ENCODE results near the gene PLCB2. TPM values are rescaled to one million over a fixed set of nuclear protein-coding genes. Genes with fewer than 3 reads are reported as not detected.
A peak's percentile ranks its signal among the peaks of the same experiment; 100 is the strongest.

The PLCB2 gene
- total RNA-seq, 4 donors from 2014 or later = 1.7 to 7.2 (median 4.1) TPM

DNA sequence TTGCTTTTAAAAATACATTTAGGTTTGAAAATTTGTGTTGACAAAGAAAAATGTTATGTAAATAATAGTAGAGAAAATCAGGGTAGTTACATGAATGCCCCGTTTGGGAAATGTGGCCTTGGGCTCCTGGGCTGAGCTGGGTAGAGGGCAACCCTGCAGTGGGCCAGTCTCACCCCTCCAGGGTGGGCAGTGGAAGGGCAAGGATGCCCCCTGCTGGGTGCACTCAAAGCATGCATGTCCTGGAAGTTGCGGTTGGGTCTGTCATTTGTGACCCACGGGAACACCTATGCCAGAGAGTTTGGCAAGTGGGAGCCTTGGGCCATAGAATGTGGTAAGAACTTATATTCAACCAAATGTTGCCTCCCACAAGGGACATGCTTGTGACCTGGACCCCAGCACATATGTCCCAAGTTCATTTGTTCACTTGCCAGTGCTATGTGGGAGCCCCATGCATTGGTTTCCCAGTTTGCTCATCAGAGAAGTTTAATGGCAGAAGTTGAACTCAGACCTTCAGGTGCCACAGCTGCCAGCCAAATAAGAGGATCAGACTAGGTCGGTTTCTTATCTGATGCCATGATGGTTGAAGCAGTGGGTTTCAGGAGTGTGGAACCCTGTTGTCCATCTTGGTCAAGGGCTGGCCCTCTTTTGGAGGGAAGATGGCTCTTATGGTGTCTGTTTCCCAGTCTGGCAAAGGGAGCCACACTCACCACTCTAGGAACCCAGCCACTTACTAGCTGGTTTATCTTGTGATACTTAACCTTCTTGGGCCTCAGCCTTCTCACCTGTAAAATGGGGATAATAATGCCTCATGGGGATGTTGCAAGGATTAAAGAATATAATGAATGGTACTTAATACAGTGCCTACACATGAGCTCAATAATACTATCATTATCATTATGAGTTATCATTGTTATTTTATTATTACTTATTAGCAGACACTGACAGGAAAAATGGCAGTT lies 2.5 kb upstream of the PLCB2 start:
- H3K36me3 ChIP-seq = no peaks in the 10 kb centered on the region
- WGBS, 2 donors = 16 to 21% methylated on average over 4 of the region's 4 CpGs
- no peaks in the 10 kb centered on the region for H3K27me3 ChIP-seq
- H3K4me1 ChIP-seq = peaks cover 3 to 8% of the 10 kb centered on the region in 2 donors
- TF ChIP-seq POLR2A (IDR thresholded peaks at IDR 0.05) (no peak), CTCF (IDR thresholded peaks at IDR 0.05) (peak; percentile 14 to 67 (median 55))
- intact Hi-C loops (cut with DNase I) = no loop called here
- DNase-seq = peak; percentile 48 to 58
- H3K9me3 ChIP-seq = no peaks in the 10 kb centered on the region
- no peak overlapping the region for H3K4me3 ChIP-seq (replicated peaks in 1 of 3)
- no peak overlapping the region for H3K27ac ChIP-seq

- 85 to 91% methylated on average over 8 of the region's 8 CpGs for WGBS, 2 donors
- intact Hi-C loops (cut with DNase I) = no loop called here
- Histone ChIP-seq H3K9me3 (no peaks in the 10 kb centered on the region), H3K27me3 (no peaks in the 10 kb centered on the region), H3K4me1 (peaks cover 3 to 8% of the 10 kb centered on the region in 2 donors), H3K36me3 (no peaks in the 10 kb centered on the region), H3K27ac (no peak overlapping the region), H3K4me3 (replicated peaks in 1 of 3) (no peak overlapping the region)
- no peak for DNase-seq
- no peak for TF ChIP-seq CTCF (IDR thresholded peaks at IDR 0.05)
- no peak for TF ChIP-seq POLR2A (IDR thresholded peaks at IDR 0.05)
Observed at GRCh38 chr15:40309344-40309862, 1.7 kb upstream of the PLCB2 start.

DNA sequence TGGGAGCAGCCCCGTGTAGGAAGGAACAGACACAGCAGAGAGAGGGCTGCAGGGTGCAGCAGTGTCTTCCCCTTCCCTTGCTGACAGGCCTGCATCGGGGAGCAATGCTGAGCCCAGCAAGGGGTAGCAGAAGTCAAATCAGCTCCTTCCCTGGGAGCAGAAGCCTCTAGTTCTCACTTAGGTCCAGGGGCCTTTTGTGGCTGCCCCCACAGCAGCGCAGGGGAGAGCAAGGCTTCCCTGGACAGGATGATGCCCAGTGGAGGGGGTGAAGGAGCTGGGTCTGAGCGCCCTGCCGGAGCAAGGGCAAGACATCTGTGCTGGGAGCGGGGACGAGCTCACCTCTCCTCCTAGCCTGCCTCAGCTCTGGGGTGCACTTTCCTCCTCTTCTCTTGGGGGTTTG lies 827 bp downstream of the PLCB2 start:
- no peaks in the 10 kb centered on the region for H3K9me3 ChIP-seq
- no peak for TF ChIP-seq POLR2A (IDR thresholded peaks at IDR 0.05)
- TF ChIP-seq CTCF (IDR thresholded peaks at IDR 0.05) = no peak
- DNase-seq = no peak
- H3K27ac ChIP-seq = no peak overlapping the region
- no peaks in the 10 kb centered on the region for H3K36me3 ChIP-seq
- intact Hi-C loops (cut with DNase I) = no loop called here
- no peaks in the 10 kb centered on the region for H3K27me3 ChIP-seq
- H3K4me1 ChIP-seq = no peaks in the 10 kb centered on the region
- WGBS, 2 donors = 86 to 87% methylated on average over 6 to 7 of the region's 7 CpGs
- H3K4me3 ChIP-seq (replicated peaks in 1 of 3) = no peak overlapping the region

- Histone ChIP-seq H3K4me3 (replicated peaks in 1 of 3) (no peak overlapping the region), H3K36me3 (no peaks in the 10 kb centered on the region), H3K27me3 (no peaks in the 10 kb centered on the region), H3K27ac (no peak overlapping the region), H3K9me3 (no peaks in the 10 kb centered on the region), H3K4me1 (no peaks in the 10 kb centered on the region)
- TF ChIP-seq CTCF (IDR thresholded peaks at IDR 0.05) (no peak), POLR2A (IDR thresholded peaks at IDR 0.05) (no peak)
- no peak for DNase-seq
- intact Hi-C loops (cut with DNase I) = no loop called here
- 85 to 94% methylated on average over 5 of the region's 5 CpGs for WGBS, 2 donors
Observed at GRCh38 chr15:40306371-40306770, 1.4 kb downstream of the PLCB2 start.

- H3K27ac ChIP-seq = no peak overlapping the region
- H3K4me1 ChIP-seq = no peaks in the 10 kb centered on the region
- no peaks in the 10 kb centered on the region for H3K9me3 ChIP-seq
- WGBS, 2 donors = 93% methylated on average over 4 of the region's 4 CpGs
- no peak for DNase-seq
- TF ChIP-seq POLR2A (IDR thresholded peaks at IDR 0.05) (no peak), CTCF (IDR thresholded peaks at IDR 0.05) (no peak)
- H3K36me3 ChIP-seq = no peaks in the 10 kb centered on the region
- H3K4me3 ChIP-seq (replicated peaks in 1 of 3) = no peak overlapping the region
- intact Hi-C loops (cut with DNase I) = no loop called here
- no peaks in the 10 kb centered on the region for H3K27me3 ChIP-seq
Observed at GRCh38 chr15:40305281-40305680, 2.5 kb downstream of the PLCB2 start.

Measured in thyroid gland (tissue), 4 donors.